A549 (cell line): ENCODE results near the gene PTPRJ.

Source experiments
- CBX2 ChIP-seq: fragments of 200-600 bp; sonication (generic); IDR thresholded peaks from 2 replicates; pipeline ENCODE4 v1.6.1; 2016; ENCODE audit warnings: low read depth, mild to moderate bottlenecking, borderline replicate concordance
- CBX8 ChIP-seq: fragments of 200-600 bp; sonication (generic); IDR thresholded peaks from 2 replicates; pipeline ENCODE4 v1.6.1; 2016
- CHD4 ChIP-seq: fragments of 200-600 bp; sonication (generic); IDR thresholded peaks from 2 replicates; pipeline ENCODE4 v1.6.1; 2016; ENCODE audit warnings: antibody characterized with exemption, mild to moderate bottlenecking, borderline replicate concordance
- CTCF ChIP-seq: fragments of >200 bp; sonication (Bioruptor Twin); formaldehyde crosslinking; IDR thresholded peaks from 3 replicates; pipeline ENCODE4 v1.5.1; 2016
- ELK1 ChIP-seq: fragments of 150-350 bp; IDR thresholded peaks from 2 replicates; pipeline ENCODE4 v1.6.1; 2014; ENCODE audit warnings: low read depth, mild to moderate bottlenecking, low read length
- FOSL2 ChIP-seq, 2 experiments: fragments of 450-650 bp in 1 of 2; fragments of >200 bp in 1 of 2; sonication (Bioruptor Twin) in 1 of 2; formaldehyde crosslinking; IDR thresholded peaks; 2 replicates each; pipeline versions ENCODE4 v1.5.0 to v1.6.1; 2016 to 2020; ENCODE audit warnings: mild to moderate bottlenecking in 1 of 2, moderate library complexity in 1 of 2
- HOXA7 ChIP-seq: fragments of 250-450 bp; sonication (Bioruptor Pico); IDR thresholded peaks from 2 replicates; pipeline ENCODE4 v1.5.0; 2020; ENCODE audit warnings: mild to moderate bottlenecking, moderate library complexity
- HOXB13 ChIP-seq: fragments of 250-450 bp; sonication (Bioruptor Pico); IDR thresholded peaks from 2 replicates; pipeline ENCODE4 v1.5.0; 2020; ENCODE audit warnings: low read depth, mild to moderate bottlenecking, moderate library complexity
- JUN ChIP-seq, 2 experiments: fragments of >200 bp; sonication (Bioruptor Twin); formaldehyde crosslinking; IDR thresholded peaks; 2 replicates in 1 of 2; 3 replicates in 1 of 2; pipeline ENCODE4 v1.6.1; 2016 to 2017
- KDM1A ChIP-seq: fragments of 200-600 bp; sonication (generic); IDR thresholded peaks from 2 replicates; pipeline ENCODE4 v1.6.1; 2016; ENCODE audit warnings: low read depth, mild to moderate bottlenecking
- MAZ ChIP-seq: fragments of 150-350 bp; IDR thresholded peaks from 2 replicates; pipeline ENCODE4 v1.6.1; 2014; ENCODE audit warnings: antibody characterized with exemption, low read depth, low read length, borderline replicate concordance
- POLR2A ChIP-seq: IDR thresholded peaks from 2 replicates; pipeline ENCODE4 v1.6.1; 2012; ENCODE audit warnings: mild to moderate bottlenecking, low read length
- RAD21 ChIP-seq, 2 experiments: fragments of >200 bp in 1 of 2; sonication (Bioruptor Twin) in 1 of 2; formaldehyde crosslinking in 1 of 2; IDR thresholded peaks in 1 of 2; conservative IDR thresholded peaks in 1 of 2; 2 replicates in 1 of 2; 3 replicates in 1 of 2; pipeline ENCODE4 v1.6.1; 2012 to 2018; ENCODE audit warnings: inconsistent platforms in 1 of 2
- USF2 ChIP-seq: fragments of 450-650 bp; IDR thresholded peaks from 2 replicates; pipeline ENCODE4 v1.6.1; 2014; ENCODE audit warnings: antibody characterized with exemption

GRCh38 chr11:48138222-48138621 lies 157.9 kb downstream of the PTPRJ start:
- TF ChIP-seq CTCF (no peak), KDM1A (no peak), POLR2A (no peak), CHD4 (no peak), FOSL2 (IDR thresholded peaks at IDR 0.05) (no peak), FOSL2 (CRISPR knock-in tag; IDR thresholded peaks at IDR 0.05) (no peak), RAD21 (conservative IDR thresholded peaks at IDR 0.05 in 1 of 2, IDR thresholded peaks at IDR 0.05 in 1 of 2) (no peak), HOXA7 (CRISPR knock-in tag) (no peak), HOXB13 (CRISPR knock-in tag) (no peak), CBX2 (no peak), USF2 (no peak), CBX8 (no peak), ELK1 (no peak), JUN (IDR thresholded peaks at IDR 0.05) (no peak), MAZ (no peak)
